Left lung (tissue), 10 donors: Measurements from ENCODE around the gene TMEM256. TPM values are rescaled to one million over a fixed set of nuclear protein-coding genes. Genes with fewer than 3 reads are reported as not detected.

ENCODE experiments used
- ATAC-seq: fragments of 200-7000 bp; cut with Tn5 transposase; one replicate; pipeline ENCODE4 v1.9.1; 2020; ENCODE audit warnings: moderate library complexity
- DNase-seq, 4 donors: peaks; one replicate each; pipeline ENCODE4 v3.0.0-alpha.2; 2013 to 2020
- H3K27ac ChIP-seq, 2 donors: fragments of 200-600 bp; sonication (generic) in 1 of 2; one replicate each; pipeline versions ENCODE4 v1.5.0 to v1.8.0; 2020 to 2021
- H3K27me3 ChIP-seq, 2 donors: fragments of 200-600 bp; sonication (generic) in 1 of 2; one replicate each; pipeline versions ENCODE4 v1.5.0 to v1.8.0; 2020 to 2021
- H3K36me3 ChIP-seq, 2 donors: fragments of 200-600 bp; sonication (generic) in 1 of 2; one replicate each; pipeline versions ENCODE4 v1.5.0 to v1.8.0; 2020 to 2021
- H3K4me1 ChIP-seq, 2 donors: fragments of 200-600 bp; one replicate each; pipeline ENCODE4 v1.8.0; 2021
- H3K4me3 ChIP-seq, 2 donors: fragments of 200-600 bp; sonication (generic) in 1 of 2; one replicate each; pipeline versions ENCODE4 v1.5.0 to v1.8.0; 2020 to 2021; ENCODE audit warnings: mild to moderate bottlenecking in 1 of 2
- H3K9me3 ChIP-seq, 2 donors: fragments of 200-600 bp; sonication (generic) in 1 of 2; one replicate each; pipeline versions ENCODE4 v1.5.0 to v1.8.0; 2020 to 2021
- CTCF ChIP-seq, 2 donors: fragments of 200-600 bp; sonication (generic) in 1 of 2; IDR thresholded peaks; one replicate each; pipeline versions ENCODE4 v1.5.0 to v1.8.0; 2021; ENCODE audit warnings: antibody characterized with exemption in 2 of 2
- intact Hi-C, 2 donors: fragments of 100-400 bp; cut with DNase I; formaldehyde crosslinking; loops; one replicate each; pipeline versions ENCODE4 v1.11.2 to v1.14.2; 2022
- polyA plus RNA-seq, 6 donors: library from polyadenylated mRNA; unstranded; fragments of 120-200 nt; gene quantifications; one replicate each; pipeline ENCODE4 v1.2.1, GENCODE V29; 2013; ENCODE audit not compliant: insufficient read length in 6 of 6
- total RNA-seq, 2 donors: library from RNA; stranded (reverse); fragmentation: NEBNext Ultra II Directional; extraction: Animal tissue kit (Norgen Biotek cat#: 25700); gene quantifications; one replicate each; pipeline ENCODE4 v1.2.1, GENCODE V29; 2021
- donor health status: DM: no; HTN: yes; CAD: no.
- donor health status: DM: no; HTN: no; CAD: no.

The TMEM256 gene
- total and polyA plus RNA-seq, 8 donors: 50.7 to 75.7 (median 71.5) TPM

- DNase-seq: peak in 1 of 4 donors; percentile 55
- Histone ChIP-seq H3K27me3 (no peaks in the 10 kb centered on the region), H3K27ac (no peak overlapping the region), H3K4me1 (no peaks in the 10 kb centered on the region), H3K4me3 (no peak overlapping the region), H3K36me3 (peaks cover 0 to 4% of the 10 kb centered on the region in 2 donors), H3K9me3 (no peaks in the 10 kb centered on the region)
- TF ChIP-seq CTCF (IDR thresholded peaks at IDR 0.05): no peak
- ATAC-seq: no peak
- intact Hi-C loops: no loop called here
These were observed 17.3 kb upstream of the TMEM256 start for GRCh38 chr17:7421186-7421585.

- H3K9me3 ChIP-seq: no peaks in the 10 kb centered on the region
- DNase-seq: peak in 3 of 4 donors; percentile 30 to 77 (median 61)
- H3K27me3 ChIP-seq: no peaks in the 10 kb centered on the region
- H3K27ac ChIP-seq: no peak within 1 kb of the TSS
- no peak for TF ChIP-seq CTCF (IDR thresholded peaks at IDR 0.05)
- H3K36me3 ChIP-seq: peaks cover 0 to 4% of the 10 kb centered on the region in 2 donors
- ATAC-seq: no peak
- intact Hi-C loops: no loop called here
- no peak within 1 kb of the TSS for H3K4me3 ChIP-seq
- no peaks in the 10 kb centered on the region for H3K4me1 ChIP-seq
These were observed 16.1 kb upstream of the TMEM256 start, which contains the start of gene SPEM1 for GRCh38 chr17:7419819-7420610. Gene SPEM1, plus strand, starts transcription at chr17:7420324. Its CDS starts 61 bp downstream, at chr17:7420385.

- Histone ChIP-seq H3K4me3 (no peak overlapping the region), H3K4me1 (no peaks in the 10 kb centered on the region), H3K27me3 (no peaks in the 10 kb centered on the region), H3K36me3 (peaks cover 0 to 4% of the 10 kb centered on the region in 2 donors), H3K9me3 (no peaks in the 10 kb centered on the region), H3K27ac (no peak overlapping the region)
- ATAC-seq (no peak), DNase-seq (no peak)
- TF ChIP-seq CTCF (IDR thresholded peaks at IDR 0.05): no peak
- intact Hi-C loops: no loop called here
These were observed 14.7 kb upstream of the TMEM256 start for GRCh38 chr17:7418472-7419152.

- no peak overlapping the region for H3K4me3 ChIP-seq
- no peaks in the 10 kb centered on the region for H3K9me3 ChIP-seq
- peaks cover 0 to 4% of the 10 kb centered on the region in 2 donors for H3K36me3 ChIP-seq
- DNase-seq (no peak), ATAC-seq (no peak)
- intact Hi-C loops: no loop called here
- no peak for TF ChIP-seq CTCF (IDR thresholded peaks at IDR 0.05)
- H3K27ac ChIP-seq: no peak overlapping the region
- H3K4me1 ChIP-seq: no peaks in the 10 kb centered on the region
- no peaks in the 10 kb centered on the region for H3K27me3 ChIP-seq
These were observed 13.3 kb upstream of the TMEM256 start for GRCh38 chr17:7417056-7417655.

GRCh38 chr17:7416323-7416722 lies 12.4 kb upstream of the TMEM256 start:
- no peak for TF ChIP-seq CTCF (IDR thresholded peaks at IDR 0.05)
- H3K4me1 ChIP-seq: no peaks in the 10 kb centered on the region
- H3K4me3 ChIP-seq: no peak overlapping the region
- intact Hi-C loops: no loop called here
- ATAC-seq (no peak), DNase-seq (no peak)
- H3K27ac ChIP-seq: no peak overlapping the region
- no peaks in the 10 kb centered on the region for H3K27me3 ChIP-seq
- H3K9me3 ChIP-seq: no peaks in the 10 kb centered on the region
- peaks cover 0 to 4% of the 10 kb centered on the region in 2 donors for H3K36me3 ChIP-seq
